Vagina (tissue), 2 donors: ENCODE data around the gene ELMOD3.

Experiments used
- POLR2A ChIP-seq, 2 donors: fragments of 450-650 bp; IDR thresholded peaks; one replicate each; pipeline ENCODE4 v1.6.1; 2017; ENCODE audit warnings: antibody characterized with exemption in 2 of 2, mild to moderate bottlenecking in 2 of 2, moderate library complexity in 2 of 2
- POLR2AphosphoS5 ChIP-seq, 2 donors: sonication (generic); formaldehyde crosslinking; IDR thresholded peaks; one replicate each; pipeline ENCODE4 v1.9.0; 2017; ENCODE audit warnings: antibody characterized with exemption in 2 of 2, mild to moderate bottlenecking in 2 of 2, low read depth in 1 of 2; ENCODE audit not compliant: insufficient read depth in 1 of 2
- TF ChIP-seq, protein P1 (sequence below), 3 experiments: fragments of 450-650 bp in 2 of 3; fragments of 200-600 bp in 1 of 3; sonication (generic) in 1 of 3; IDR thresholded peaks; one replicate each; pipeline ENCODE4 v1.5.1; 2017 to 2019; ENCODE audit warnings: antibody characterized with exemption in 3 of 3, mild to moderate bottlenecking in 2 of 3, moderate library complexity in 2 of 3

DNA sequence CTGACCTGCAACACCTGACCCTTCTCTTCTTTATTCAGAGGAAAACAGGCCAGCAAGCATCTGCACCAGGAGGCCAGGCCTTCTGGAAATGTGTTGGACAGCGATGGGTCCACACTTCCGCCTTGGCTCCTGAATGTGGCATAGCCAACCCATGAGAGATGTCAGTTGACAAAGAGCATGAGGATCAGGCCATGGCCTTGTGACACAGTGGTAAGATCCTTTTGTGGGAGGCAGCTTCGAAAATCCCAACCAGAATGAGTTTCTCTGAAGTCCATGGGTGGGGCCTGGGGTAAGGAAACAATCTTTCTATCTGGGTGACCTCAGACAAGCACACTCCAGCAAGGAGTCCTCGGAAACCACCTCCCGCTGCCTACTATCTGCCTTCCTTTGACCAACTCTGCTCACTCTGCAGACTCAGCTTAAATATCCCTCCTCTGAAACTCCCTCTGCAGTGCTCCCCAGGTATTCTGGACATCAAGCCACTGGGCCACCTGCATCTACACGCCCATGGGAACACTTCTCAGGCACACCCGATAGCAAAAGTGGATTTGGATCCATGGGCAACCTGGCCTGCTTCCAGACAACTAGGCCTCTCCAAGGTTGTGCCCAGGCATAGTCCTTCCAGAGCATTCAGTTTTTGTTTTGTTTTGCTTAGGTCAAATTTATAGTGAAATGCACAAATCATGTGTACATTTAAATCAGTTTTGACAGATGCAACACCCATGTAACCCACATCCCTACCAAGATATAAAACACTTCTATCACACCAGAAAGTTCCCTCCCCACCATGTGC lies 60.4 kb downstream of the ELMOD3 start:
- TF ChIP-seq, protein P1, sequence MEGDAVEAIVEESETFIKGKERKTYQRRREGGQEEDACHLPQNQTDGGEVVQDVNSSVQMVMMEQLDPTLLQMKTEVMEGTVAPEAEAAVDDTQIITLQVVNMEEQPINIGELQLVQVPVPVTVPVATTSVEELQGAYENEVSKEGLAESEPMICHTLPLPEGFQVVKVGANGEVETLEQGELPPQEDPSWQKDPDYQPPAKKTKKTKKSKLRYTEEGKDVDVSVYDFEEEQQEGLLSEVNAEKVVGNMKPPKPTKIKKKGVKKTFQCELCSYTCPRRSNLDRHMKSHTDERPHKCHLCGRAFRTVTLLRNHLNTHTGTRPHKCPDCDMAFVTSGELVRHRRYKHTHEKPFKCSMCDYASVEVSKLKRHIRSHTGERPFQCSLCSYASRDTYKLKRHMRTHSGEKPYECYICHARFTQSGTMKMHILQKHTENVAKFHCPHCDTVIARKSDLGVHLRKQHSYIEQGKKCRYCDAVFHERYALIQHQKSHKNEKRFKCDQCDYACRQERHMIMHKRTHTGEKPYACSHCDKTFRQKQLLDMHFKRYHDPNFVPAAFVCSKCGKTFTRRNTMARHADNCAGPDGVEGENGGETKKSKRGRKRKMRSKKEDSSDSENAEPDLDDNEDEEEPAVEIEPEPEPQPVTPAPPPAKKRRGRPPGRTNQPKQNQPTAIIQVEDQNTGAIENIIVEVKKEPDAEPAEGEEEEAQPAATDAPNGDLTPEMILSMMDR (IDR thresholded peaks at IDR 0.05): no peak
- no peak for TF ChIP-seq POLR2A (IDR thresholded peaks at IDR 0.05)
- no peak for TF ChIP-seq POLR2AphosphoS5 (IDR thresholded peaks at IDR 0.05; ENCODE audit: insufficient read depth in 1 of 2, low read depth in 1 of 2)
